KBM-7 (cell line): Measurements from ENCODE around the gene MAP2K2.
A peak's percentile ranks its signal among the peaks of the same experiment; 100 is the strongest.

Experiments
- DNase-seq: peaks from one replicate; pipeline ENCODE4 v3.0.0-alpha.2; 2015
- in situ Hi-C: fragments of 300-500 bp; cut with MboI; formaldehyde crosslinking; loops from 2 replicates; pipeline ENCODE4 v1.14.3; 2020; ENCODE audit warnings: low sequenced_read_pairs, low pct_unique_long_range_greater_than_20kb, mixed read lengths

Gene MAP2K2

DNA sequence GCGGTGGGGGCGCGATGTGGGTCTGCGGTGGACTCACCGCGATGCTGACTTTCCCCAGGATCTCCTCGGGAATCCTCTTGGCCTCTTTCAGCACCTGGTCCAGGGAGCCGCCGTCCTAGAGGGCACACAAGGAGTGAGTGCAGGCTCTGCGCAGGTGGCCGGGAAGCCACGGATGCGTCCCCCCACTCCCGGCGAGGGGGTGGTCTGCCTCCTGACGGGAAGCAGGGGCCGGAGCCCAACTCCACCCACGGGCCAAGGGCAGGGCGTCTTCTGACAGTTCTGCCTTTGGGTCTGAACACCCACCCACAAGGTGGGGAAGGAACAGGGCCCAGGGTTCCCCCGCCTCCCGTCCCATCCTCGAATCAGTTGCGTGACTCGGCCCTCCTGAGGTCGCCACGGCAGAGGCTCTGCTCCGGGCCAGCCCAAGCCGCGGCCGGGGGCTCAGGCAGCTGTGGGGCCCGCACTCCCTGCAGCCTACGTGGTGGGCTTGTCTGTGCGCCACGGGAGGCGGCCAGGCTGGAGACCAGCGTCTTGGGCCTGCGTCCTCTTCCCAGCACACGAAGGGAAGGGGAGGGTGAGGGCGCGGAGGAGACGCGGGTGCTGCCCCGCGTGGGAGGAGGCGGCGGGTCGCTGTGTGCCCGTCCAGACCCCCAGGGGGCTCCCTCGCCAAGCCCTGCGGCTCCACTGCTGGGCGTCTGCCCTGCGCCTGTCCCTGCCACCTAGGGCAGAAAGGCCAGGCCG, 21.4 kb downstream of the MAP2K2 start:
- in situ Hi-C loops: no loop called here

DNA sequence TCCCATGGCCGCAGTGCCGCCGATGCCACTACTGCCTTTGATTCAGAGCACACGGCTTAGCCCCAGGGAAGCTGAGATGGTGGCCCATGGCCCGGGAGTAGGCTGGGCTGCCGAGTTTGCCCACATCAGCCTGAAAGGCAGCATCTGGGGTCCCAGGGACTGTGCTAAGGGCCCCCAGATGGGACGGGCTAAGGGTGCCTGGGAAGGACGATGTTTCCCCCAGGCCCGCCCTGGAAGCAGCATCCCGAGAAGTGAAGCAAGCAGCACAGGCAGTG, 22.5 kb downstream of the MAP2K2 start:
- in situ Hi-C loops: no loop called here
- DNase-seq: no peak

More for the DNA sequence above, 21.4 kb downstream of the MAP2K2 start:
- DNase-seq: no peak

DNA sequence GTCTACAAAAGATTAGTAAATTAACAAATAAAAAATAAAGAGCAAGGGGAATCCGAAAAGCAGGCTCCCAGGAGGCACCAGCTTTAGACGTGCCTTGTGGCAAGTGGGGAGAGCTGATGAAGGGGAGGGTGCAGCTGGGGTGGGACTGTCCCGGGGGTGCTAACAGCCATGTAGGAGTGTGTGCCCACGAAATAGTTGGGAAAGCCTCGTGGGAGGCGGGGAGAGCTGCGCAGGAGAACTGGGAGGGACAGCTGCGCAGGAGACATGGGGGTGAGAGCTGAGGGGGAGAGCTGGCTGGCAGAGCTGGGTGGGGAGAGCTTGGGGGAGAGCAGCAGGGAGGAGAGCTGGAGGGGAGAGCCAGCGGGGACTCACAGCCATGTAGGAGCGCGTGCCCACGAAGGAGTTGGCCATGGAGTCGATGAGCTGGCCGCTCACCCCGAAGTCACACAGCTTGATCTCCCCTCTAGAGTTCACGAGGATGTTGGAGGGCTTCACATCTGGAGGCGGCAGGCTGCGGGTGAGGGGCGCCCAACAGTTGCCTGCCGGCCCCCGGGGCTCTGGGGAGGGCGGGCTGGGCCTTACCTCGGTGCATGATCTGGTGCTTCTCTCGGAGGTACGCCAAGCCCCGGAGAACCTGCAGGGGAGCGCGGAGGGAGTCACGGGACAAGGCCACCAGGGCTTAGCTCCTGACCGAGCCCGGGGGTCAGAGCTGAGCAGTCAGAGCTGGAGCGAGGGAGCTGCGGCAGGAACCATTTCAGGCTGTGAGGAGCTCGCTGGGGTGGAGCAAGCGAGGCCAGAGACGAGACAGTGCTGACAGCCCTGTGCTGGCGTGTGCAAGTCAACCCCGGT, 23.1 kb downstream of the MAP2K2 start:
- in situ Hi-C loops: no loop called here
- DNase-seq: no peak

DNA sequence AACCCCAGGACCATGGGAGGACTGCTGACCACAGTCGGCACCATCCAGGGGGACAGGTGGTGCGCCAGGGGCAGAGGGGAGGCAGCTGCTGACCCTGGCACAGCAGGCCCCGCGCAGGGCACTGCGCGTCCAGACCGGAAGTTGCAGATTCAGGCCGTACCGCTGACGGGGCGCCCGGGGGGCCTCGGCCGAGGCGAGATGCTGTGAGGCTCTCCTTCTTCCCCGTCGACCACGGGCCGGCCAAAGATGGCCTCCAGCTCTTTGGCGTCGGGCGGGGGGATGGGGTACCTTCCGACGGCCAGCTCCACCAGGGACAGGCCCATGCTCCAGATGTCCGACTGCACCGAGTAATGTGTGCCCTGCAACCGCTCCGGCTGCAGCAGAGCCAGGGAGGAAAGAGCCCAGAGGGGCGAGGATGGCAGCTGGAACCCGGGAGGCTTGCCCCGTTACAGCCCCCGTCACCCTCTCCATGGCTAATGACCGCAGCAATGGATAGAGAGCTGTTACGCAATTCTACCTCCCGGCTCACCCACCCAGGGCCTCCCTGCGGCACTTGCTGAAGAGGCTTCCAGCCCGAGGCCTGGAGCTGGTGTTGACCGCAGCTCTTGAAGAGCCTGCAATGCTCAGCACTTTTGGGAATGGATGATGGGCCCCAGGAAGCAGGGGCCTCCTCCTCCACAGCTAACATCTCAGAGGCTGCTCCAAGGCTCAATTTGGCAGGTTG, 24.7 kb downstream of the MAP2K2 start:
- no peak for DNase-seq
- in situ Hi-C loops: no loop called here

DNA sequence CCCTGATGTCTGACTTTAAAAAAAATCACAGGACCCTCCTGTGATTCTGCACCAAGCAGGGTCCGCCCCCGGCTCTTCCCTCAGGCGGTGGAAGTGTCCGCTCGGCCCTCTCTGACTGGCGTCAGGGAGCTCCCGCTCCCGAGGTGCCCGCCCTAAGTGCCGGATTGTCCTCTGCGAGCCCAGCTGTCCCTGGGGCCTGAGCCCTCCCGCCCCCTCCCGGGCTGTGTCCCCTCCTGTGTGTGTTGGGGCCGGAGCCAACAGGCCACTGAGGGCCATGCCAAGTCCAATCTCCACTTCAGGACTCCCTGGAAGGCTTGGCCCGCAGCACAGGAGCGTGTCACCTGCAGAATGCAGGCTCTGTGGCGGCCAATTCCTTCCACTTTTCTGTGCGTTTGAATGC, 25.4 kb downstream of the MAP2K2 start:
- no peak for DNase-seq
- in situ Hi-C loops: no loop called here

DNA sequence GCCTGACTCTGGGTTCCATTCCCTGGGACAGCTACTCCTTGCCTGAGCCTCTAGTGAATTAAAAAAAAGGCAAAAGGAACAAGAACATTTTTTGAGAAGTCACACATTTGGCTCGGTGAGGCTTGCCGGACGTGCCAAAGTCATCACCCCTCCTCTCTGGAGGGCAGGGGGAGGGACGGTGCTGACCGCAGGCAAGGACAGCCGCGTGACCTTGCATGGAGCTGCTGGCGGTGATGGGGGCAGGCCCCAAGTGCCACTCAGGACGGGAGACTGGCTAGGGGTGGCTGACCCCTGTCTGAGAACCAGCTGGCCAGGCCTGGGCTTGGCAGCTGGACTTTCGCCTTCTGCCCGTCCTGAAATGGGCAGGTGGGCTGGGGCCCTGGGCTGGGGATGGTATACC, 26.4 kb downstream of the MAP2K2 start:
- in situ Hi-C loops: no loop called here
- no peak for DNase-seq

DNA sequence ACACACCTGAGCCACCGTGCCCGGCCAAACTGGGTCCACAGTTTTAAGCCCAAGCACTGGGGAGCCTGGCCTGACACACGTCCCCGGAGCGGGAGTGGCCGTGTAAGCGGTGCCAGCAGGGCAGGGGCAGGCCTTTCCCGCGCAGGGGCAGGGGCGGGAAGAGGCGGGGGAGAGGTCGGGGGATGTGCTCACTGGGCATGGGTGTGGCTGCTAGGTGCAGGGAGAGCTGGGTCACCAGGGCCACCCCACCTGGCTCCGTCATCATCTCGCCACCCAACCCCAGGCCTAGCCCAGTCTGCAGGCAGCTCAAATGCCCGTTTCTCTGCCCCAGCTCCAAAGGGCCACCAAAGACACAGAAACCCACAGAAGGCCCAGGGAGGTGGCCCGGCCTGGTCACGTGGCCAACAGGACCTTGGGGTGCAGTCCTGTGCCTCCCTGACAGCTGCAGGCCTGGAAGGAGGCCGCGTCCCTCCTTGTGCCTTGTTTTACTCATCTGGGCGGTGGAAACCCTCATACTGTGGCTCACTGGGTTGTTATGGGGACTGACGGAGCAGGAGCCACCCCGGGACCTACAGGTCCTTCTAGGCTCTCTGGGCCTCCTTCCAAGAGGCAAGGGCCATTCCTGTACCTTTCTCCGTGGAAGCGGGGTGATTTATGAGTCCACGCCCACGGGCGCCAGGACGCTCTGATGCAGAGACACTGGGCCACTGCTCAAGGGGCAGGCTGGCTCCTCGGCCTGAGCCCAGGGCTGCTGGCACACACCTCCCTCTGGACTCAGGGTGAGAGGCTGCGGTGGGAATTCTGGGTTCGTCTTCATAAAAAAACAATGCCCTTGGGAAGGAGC, 27.7 kb downstream of the MAP2K2 start:
- in situ Hi-C loops: no loop called here
- DNase-seq: no peak

DNA sequence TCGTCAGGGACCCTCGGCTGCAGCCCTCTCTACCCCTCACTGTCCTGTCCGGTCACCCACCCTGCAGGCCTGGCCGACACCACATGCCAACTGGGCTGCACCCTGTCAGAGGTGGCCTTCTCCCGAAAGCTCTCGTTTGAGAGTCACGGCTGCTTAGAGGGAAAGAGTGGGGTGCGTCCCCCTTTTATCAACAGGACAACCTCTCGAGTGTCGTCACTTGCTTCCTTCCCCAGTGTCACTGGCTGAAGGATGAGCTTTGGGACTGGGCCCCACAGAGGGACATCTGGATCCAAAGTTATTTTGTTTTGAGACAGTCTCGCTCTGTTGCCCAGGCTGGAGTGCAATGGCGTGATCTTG, 28.5 kb downstream of the MAP2K2 start:
- DNase-seq: no peak
- in situ Hi-C loops: no loop called here

DNA sequence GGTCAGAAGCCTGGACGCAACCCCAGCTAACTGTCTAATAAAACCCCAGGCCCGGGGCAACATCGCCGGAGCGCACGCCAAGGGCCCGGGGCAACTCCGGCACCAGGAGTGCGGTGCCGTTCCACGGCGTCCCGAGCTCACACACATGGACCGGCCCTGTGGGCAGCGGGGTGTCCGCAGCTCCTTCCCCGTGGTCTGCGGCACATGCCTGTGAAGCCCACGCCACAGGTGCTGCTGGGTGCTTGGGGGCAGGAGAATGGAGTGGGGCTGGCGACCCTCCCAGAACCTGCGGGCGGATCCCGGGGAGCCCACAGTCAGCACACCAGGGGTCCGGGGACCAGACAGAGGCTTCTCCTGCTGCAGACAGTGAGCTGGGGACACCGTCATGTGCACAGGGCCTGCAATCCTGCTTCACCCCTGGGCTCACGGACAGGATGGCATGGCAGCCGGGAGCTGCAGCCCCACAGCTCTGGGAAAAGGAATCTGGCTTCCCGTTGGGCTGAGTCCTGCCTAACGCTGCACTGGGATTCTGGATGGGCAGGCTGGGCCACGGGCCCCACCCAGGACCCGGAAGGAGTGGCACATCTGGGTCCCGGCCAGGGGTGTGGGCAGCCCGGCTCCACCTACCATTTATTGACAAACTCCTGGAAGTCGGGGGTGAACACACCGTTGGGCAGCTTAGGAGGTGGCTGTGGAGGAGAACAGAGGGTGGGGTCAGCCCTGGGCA, 29.0 kb downstream of the MAP2K2 start:
- in situ Hi-C loops: no loop called here
- no peak for DNase-seq

DNA sequence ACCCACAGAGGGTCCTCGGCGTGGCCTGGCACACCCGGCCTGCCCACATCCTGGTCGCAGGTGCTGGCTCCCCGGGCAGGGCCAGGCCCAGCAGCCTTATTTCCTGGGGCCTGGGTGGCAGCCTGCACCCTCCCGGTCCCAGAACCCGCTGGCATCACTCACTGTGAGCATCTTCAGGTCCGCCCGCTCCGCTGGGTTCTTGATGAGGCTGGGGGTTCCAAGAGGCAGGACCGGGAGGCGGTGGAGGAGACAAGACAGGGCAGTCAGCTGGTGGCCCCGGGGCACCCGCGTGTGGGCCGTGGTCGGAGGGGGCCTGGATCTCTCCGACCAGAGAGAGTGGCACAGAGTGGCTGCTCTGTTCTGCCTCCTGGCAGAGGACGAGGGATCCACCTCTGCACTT, 29.6 kb downstream of the MAP2K2 start:
- no peak for DNase-seq
- in situ Hi-C loops: no loop called here

DNA sequence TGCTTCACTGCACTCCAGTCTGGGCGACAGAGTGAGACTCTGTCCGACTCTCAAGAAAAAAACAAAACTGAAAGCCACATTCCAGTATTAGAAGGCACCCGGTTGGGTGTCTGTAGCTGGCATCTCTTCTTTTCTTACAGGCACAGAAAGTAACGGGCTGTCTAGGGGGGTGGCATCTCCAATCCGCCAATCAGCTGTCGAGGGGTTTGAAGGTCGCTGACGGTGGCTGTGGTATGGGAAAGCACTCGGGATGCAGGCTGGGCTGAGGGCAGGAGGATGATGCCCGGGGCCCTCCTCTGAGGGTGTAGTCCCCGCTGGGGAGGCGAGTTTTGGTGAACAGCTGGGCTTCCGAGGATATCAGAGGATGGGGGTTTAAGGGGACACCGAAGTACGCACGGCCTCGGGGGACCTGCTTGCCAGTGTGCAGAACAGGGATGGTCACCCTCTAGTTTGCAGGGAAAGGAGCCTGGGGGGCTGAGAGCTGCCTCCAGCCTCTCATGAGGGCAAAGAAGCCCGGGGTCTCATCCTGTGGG, 30.2 kb downstream of the MAP2K2 start:
- in situ Hi-C loops: no loop called here
- DNase-seq: no peak

DNA sequence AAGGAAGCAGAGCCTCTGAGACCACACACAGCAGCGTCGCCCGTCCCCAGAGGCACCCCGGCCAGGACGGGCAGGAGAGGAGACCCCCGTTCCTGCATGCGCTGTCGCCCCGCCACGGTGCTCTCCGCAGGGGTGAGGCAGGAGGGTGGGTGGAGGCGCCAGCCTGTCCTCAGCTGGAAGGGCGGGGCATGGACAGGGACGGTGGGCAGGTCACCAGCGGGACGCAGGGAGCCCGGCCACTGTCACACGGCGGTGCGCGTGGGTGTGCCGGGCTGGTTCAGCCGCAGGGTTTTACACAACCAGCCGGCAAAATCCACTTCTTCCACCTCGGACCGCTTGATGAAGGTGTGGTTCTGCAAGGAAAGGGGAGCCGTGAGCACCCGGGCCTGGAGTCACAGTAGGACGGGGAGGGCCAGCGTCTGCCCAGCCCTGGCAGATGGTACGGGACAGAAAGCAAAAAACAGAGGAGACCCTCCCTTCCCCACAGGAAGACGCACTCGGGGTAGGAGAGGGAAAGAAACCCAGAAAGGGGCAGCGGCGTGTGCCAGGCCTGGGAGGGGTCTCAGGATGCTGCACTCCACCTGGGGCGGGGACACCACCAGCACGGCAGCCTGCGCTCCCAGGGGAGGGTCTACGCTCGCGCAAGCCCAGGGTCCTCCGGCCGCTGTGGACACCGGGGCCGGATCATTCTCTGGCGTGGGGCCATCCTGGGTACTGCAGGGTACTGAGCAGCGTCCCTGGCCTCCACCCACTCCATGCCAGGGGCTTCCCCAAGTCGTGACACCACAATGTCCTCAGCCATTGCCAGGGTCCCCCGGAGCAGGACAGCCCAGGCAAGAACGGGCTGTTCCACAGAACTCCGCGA, 33.3 kb downstream of the MAP2K2 start:
- DNase-seq: no peak
- in situ Hi-C loops: no loop called here

DNA sequence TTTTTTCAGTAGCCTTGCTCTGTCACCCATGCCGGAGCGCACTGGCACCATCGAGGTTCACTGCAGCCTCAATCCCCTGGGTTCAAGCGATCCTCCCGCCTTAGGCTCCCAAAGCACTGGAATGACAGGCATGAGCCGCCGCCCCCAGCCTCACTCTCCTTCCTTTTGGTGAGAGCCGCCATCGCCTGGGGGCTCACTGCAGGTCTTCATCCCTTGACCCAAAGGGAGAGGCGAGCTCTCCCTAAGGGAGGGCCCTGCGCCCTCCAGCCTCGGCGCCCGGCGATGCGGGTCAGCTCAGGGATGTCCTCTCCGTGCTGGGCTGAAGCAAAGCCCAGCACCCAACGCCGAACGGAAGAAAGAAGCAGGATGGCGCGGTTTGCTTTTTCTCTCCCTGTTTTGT, 34.0 kb downstream of the MAP2K2 start:
- in situ Hi-C loops: no loop called here
- DNase-seq: no peak

DNA sequence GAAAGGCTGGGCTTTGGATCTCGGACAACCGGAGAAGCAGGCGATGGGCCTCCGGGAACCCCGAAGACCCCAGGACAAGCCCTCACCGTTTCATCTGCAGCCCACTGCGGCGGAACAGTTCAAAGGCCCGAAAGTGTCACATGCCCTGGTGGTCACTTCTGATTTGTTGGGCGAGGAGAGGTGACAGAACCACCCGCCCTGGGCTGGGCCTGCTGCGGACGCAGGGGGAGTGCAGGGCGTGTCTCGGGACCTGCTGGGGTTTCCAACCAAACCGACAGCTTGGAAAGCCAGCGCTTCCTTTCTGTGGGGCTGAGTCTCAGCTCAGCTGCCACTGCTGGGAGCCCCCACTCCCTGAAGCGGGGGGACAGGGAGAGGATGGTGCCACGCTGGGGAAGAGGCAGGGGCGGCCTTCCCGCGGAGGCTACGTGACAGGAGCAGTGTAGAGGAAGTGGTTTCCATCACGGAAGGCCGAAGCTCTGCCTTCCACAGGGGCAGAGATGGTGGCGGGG, 34.5 kb downstream of the MAP2K2 start:
- in situ Hi-C loops: no loop called here
- DNase-seq: peak; percentile 86

DNA sequence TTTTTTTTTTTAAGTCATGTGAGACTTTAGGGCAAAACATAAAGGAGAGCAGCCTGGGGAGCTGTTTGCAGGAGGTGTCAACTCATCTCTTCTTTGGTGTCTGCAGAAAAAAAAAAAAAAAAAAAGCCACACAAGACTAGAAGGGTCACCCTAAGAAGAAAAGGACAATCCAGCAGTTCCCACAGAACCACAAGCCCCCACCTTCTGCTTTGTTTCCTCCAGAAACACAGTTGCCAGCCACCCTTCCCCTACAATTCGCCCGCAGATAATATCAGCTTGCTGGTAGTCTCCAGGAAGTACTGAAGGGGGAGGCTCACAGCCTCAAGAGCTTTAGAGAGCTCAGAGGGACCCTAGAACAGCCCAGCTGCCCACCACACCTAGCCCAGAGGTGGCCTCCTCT, 34.9 kb downstream of the MAP2K2 start:
- in situ Hi-C loops: no loop called here
- DNase-seq: peak; percentile 90

DNA sequence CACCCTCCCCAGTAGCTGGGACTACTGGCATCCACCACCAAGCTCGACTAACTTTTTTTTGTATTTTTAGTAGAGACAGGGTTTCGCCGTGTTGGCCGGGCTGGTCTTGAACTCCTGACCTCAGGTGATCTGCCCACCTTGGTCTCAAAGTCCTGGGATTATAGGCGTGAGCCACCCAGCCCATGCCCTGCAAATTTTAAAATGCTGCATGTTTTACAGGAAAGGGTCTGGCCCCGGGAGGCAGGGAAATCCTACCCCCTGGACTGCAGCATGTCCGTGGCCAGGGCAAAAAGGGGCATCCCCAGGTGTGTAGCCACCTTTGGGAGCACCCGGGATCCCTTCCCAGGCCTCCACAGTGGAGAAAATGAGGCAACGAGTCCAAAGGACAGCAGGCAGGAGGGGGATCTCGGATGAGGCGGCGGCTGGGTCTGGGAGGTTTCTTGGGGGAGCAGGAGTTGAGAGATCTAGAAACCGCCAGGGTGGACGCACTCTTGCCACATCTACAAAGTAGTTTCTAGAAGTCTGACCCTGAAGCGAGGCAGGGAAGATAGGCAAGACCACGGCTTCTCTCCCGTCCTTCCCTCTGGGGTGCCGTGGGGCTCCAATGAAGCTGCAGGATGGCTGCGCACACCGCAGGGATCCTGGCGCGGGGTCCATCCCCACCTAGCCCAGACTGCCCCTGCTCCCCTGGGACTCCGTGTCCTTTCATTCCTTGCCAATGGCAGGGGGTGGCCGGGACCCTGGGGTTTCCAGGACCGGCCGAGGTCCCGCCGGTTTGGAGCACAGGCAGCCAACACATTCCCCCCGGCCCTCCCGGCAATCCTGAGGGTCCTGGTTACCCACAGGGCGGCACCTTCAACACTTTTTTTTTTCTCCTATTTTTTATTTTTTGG, 35.9 kb downstream of the MAP2K2 start:
- DNase-seq: no peak
- in situ Hi-C loops: no loop called here

DNA sequence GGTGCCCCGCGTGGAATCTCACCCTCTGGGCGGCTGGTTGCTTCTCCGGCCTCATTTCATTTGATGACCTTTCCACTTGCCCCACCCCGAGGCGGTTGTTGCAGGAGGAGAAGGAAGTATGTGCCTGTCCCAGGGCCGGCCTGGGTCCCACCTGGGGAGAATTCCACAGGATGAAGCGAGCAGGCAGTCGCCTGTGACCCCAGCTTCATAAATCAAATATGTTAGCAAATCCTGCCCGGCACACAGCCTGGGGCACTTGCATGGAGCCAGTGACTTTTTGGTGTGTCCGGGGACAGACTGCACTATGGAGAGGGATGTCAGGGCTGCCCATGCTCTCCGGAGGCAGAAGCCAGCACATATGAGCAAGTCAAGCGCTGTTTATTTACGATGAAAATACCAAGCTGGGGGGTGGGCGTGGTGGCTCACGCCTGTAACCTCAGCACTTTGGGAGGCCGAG, 37.5 kb downstream of the MAP2K2 start:
- DNase-seq: no peak
- in situ Hi-C loops: no loop called here
